Osteoblast (primary cell): Measurements from ENCODE around the gene RABGAP1. TPM values are rescaled to one million over a fixed set of nuclear protein-coding genes. Genes with fewer than 3 reads are reported as not detected.

Experiments
- DNase-seq: peaks from one replicate; pipeline ENCODE4 v3.0.0; 2011; ENCODE audit warnings: low spot score, mixed read lengths; ENCODE audit not compliant: insufficient read length; ENCODE audit errors: missing footprints
- H2AFZ ChIP-seq: 2 replicates; pipeline ENCODE4 v1.6.0; 2011; ENCODE audit warnings: mild to moderate bottlenecking, low read length
- H3K27ac ChIP-seq: 2 replicates; pipeline ENCODE4 v1.5.1; 2011; ENCODE audit warnings: mild to moderate bottlenecking, low read depth, low read length, moderate library complexity
- H3K27me3 ChIP-seq: 2 replicates; pipeline ENCODE4 v1.6.0; 2012; ENCODE audit warnings: mild to moderate bottlenecking, control low read depth, inconsistent platforms, low read length, moderate library complexity; ENCODE audit not compliant: insufficient read depth
- H3K36me3 ChIP-seq: 2 replicates; pipeline ENCODE4 v1.5.1; 2011; ENCODE audit warnings: mild to moderate bottlenecking, low read length, control low read depth, moderate library complexity; ENCODE audit not compliant: insufficient read depth
- H3K4me1 ChIP-seq: 2 replicates; pipeline ENCODE4 v1.5.1; 2011; ENCODE audit warnings: mild to moderate bottlenecking, low read length, control low read depth, moderate library complexity; ENCODE audit not compliant: insufficient read depth
- H3K4me2 ChIP-seq: 2 replicates; pipeline ENCODE4 v1.6.0; 2011; ENCODE audit warnings: mild to moderate bottlenecking, low read length; ENCODE audit not compliant: insufficient read depth
- H3K4me3 ChIP-seq: fragments of 200-600 bp; sonication (generic); 3 replicates; pipeline ENCODE4 v1.5.1; 2012; ENCODE audit warnings: mild to moderate bottlenecking, low read length, inconsistent platforms; ENCODE audit not compliant: insufficient read depth
- H3K79me2 ChIP-seq: 2 replicates; pipeline ENCODE4 v1.6.0; 2012; ENCODE audit warnings: mild to moderate bottlenecking, low read length, control low read depth, inconsistent platforms; ENCODE audit not compliant: insufficient read depth
- H3K9me3 ChIP-seq: 2 replicates; pipeline ENCODE4 v1.5.1; 2011; ENCODE audit warnings: low read depth, low read length, control low read depth
- H4K20me1 ChIP-seq: 2 replicates; pipeline ENCODE4 v1.6.0; 2012; ENCODE audit warnings: mild to moderate bottlenecking, low read length, control low read depth; ENCODE audit not compliant: insufficient read depth
- total RNA-seq: library from RNA; depleted of rRNA; stranded (reverse); fragments of >200 nt; gene quantifications from 2 replicates; pipeline ENCODE4 v1.2.3, GENCODE V29; 2012
- TF ChIP-seq, protein P1 (sequence below): IDR thresholded peaks from 2 replicates; pipeline ENCODE4 v1.5.1; 2011; ENCODE audit warnings: mild to moderate bottlenecking, low read depth, low read length, moderate library complexity; ENCODE audit errors: extremely low read depth

The RABGAP1 gene
- total RNA-seq, 1 donor: 49.2 TPM

DNA sequence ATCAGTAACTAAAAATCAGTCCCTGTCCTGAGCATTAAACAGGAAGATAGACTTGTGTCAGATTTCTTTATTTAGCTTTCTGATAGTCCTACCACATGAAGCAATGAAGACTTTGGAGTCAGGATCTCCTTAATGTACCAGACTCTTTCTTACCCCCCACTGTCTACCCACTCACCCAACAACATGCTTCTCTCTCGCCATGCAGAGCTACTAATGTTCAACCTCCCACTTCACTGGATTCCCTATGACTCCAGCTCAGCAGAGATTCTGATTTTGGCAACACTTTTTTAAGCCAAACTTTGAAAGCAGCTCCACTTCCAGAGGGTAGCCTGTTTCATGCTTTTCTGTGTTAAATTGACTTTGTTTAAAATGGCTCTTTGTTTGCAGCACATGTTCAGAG is 143.4 kb downstream of the RABGAP1 start:
- no peak for DNase-seq

DNA sequence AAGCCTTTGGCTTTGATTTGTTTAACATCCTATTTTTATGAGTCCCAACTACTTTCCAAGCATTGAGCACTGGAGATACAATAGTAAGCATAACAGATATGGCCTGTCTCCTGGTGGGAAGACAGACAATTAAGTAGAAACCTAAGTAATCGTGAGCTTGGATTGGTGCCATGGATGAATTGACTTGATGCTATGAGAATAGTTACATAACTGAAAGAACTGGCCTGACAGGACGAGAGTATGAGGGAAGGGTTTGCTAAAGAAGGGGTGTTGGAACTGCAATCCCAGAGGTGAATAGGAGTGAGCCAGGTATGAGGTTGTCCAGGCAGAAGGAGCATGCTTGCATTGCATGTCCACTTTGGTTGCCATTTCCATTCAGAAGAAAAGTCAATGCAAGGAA is 145.1 kb downstream of the RABGAP1 start:
- H4K20me1 ChIP-seq: no peaks in the 10 kb centered on the region
- no peak overlapping the region for H3K27ac ChIP-seq
- H3K4me3 ChIP-seq: no peak overlapping the region
- H3K4me2 ChIP-seq: no peak overlapping the region
- no peaks in the 10 kb centered on the region for H3K9me3 ChIP-seq
- no peak for DNase-seq
- H3K79me2 ChIP-seq: no peaks in the 10 kb centered on the region
- peaks cover 10% of the 10 kb centered on the region for H3K36me3 ChIP-seq
- no peaks in the 10 kb centered on the region for H3K4me1 ChIP-seq
- no peaks in the 10 kb centered on the region for H3K27me3 ChIP-seq
- H2AFZ ChIP-seq: no peak overlapping the region
- TF ChIP-seq, protein P1, sequence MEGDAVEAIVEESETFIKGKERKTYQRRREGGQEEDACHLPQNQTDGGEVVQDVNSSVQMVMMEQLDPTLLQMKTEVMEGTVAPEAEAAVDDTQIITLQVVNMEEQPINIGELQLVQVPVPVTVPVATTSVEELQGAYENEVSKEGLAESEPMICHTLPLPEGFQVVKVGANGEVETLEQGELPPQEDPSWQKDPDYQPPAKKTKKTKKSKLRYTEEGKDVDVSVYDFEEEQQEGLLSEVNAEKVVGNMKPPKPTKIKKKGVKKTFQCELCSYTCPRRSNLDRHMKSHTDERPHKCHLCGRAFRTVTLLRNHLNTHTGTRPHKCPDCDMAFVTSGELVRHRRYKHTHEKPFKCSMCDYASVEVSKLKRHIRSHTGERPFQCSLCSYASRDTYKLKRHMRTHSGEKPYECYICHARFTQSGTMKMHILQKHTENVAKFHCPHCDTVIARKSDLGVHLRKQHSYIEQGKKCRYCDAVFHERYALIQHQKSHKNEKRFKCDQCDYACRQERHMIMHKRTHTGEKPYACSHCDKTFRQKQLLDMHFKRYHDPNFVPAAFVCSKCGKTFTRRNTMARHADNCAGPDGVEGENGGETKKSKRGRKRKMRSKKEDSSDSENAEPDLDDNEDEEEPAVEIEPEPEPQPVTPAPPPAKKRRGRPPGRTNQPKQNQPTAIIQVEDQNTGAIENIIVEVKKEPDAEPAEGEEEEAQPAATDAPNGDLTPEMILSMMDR: no peak

More for the DNA sequence above, 143.4 kb downstream of the RABGAP1 start:
- Histone ChIP-seq H3K4me2 (no peak overlapping the region), H3K27ac (no peak overlapping the region), H3K79me2 (no peaks in the 10 kb centered on the region), H4K20me1 (no peaks in the 10 kb centered on the region), H3K4me1 (no peaks in the 10 kb centered on the region), H3K36me3 (peaks cover 8% of the 10 kb centered on the region), H3K4me3 (no peak overlapping the region), H3K27me3 (no peaks in the 10 kb centered on the region), H3K9me3 (no peaks in the 10 kb centered on the region), H2AFZ (no peak overlapping the region)
- TF ChIP-seq, protein P1: no peak

DNA sequence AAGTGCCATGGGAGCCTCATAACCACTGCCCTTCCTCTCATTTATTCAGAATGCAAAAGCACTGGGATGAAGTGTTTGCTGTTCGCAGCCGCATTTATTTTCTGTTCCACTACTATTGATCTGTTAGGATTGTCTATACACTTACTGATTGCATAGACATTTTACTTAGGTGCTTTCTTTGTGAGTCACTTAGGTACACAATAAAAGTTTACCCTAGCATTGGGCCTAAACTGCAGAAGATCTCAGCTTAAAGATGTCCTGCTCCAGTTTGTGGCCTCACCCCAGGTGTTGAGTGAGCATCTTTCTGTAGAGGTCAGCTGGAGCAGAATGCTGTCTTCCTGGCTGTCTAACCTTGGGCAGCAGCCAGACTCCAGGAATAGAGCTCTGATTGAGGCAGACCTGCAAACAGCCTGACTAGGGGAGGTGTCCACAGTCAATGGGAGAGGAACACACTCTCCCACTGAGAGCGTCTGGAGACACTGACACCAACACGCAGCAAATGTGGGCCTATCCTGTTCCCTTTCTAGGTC is 146.6 kb downstream of the RABGAP1 start:
- no peaks in the 10 kb centered on the region for H4K20me1 ChIP-seq
- no peaks in the 10 kb centered on the region for H3K79me2 ChIP-seq
- no peak overlapping the region for H3K27ac ChIP-seq
- TF ChIP-seq, protein P1: no peak
- H3K4me1 ChIP-seq: no peaks in the 10 kb centered on the region
- no peaks in the 10 kb centered on the region for H3K27me3 ChIP-seq
- no peak for DNase-seq
- no peak overlapping the region for H2AFZ ChIP-seq
- peaks cover 22% of the 10 kb centered on the region for H3K36me3 ChIP-seq
- H3K9me3 ChIP-seq: no peaks in the 10 kb centered on the region
- H3K4me3 ChIP-seq: no peak overlapping the region
- no peak overlapping the region for H3K4me2 ChIP-seq

DNA sequence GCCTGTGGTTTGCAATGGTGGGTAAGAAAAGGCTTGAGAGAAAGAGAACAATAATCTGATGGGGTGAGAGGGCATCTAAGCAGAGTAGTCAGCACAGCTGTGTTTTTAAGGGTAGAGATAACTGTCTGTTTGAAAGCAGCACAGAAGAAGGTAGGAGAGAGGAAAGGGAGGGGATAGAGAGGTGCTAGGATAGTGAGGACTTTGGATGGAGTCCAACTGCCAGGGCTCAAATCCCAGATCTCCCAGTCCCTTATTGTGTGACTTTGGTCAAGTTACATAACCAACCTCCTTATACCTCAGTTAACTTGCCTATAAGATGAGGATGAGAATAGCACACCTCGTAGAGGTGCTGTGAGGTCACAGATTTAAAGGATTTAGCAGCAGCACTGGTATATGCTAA is 148.2 kb downstream of the RABGAP1 start:
- Histone ChIP-seq H3K36me3 (peaks cover 35% of the 10 kb centered on the region), H4K20me1 (no peaks in the 10 kb centered on the region), H3K27me3 (no peaks in the 10 kb centered on the region), H3K27ac (no peak overlapping the region), H3K4me1 (no peaks in the 10 kb centered on the region), H3K79me2 (no peaks in the 10 kb centered on the region), H3K4me3 (no peak overlapping the region), H3K4me2 (no peak overlapping the region), H3K9me3 (no peaks in the 10 kb centered on the region), H2AFZ (no peak overlapping the region)
- TF ChIP-seq, protein P1: no peak
- DNase-seq: no peak
